C4-2B (cell line): ENCODE results near the gene CLMN.

ENCODE experiments used
- H3K27ac ChIP-seq: fragments of 450-650 bp; 2 replicates; pipeline ENCODE4 v1.5.1; 2017
- CTCF ChIP-seq: fragments of 450-650 bp; conservative IDR thresholded peaks from 2 replicates; pipeline ENCODE4 v1.5.1; 2017; ENCODE audit warnings: mild to moderate bottlenecking
- ZFX ChIP-seq: fragments of 450-650 bp; IDR thresholded peaks from 2 replicates; pipeline ENCODE4 v1.6.1; 2017

The CLMN gene

GRCh38 chr14:95218472-95219193 lies 101.1 kb downstream of the CLMN start:
- H3K27ac ChIP-seq, result no peak overlapping the region
- no peak for TF ChIP-seq CTCF
- no peak for TF ChIP-seq ZFX

- no peak for TF ChIP-seq ZFX
- TF ChIP-seq CTCF, result no peak
- H3K27ac ChIP-seq, result no peak overlapping the region
Observed at GRCh38 chr14:95218006-95218405, 101.7 kb downstream of the CLMN start.

GRCh38 chr14:95217391-95217900 lies 102.3 kb downstream of the CLMN start:
- TF ChIP-seq ZFX, result no peak
- no peak overlapping the region for H3K27ac ChIP-seq

- no peak overlapping the region for H3K27ac ChIP-seq
- no peak for TF ChIP-seq CTCF
- TF ChIP-seq ZFX, result no peak
Observed at GRCh38 chr14:95216008-95216407, 103.7 kb downstream of the CLMN start.

GRCh38 chr14:95215094-95215725 lies 104.5 kb downstream of the CLMN start:
- no peak for TF ChIP-seq ZFX
- TF ChIP-seq CTCF, result no peak
- H3K27ac ChIP-seq, result no peak overlapping the region

- no peak for TF ChIP-seq ZFX
- no peak for TF ChIP-seq CTCF
- H3K27ac ChIP-seq, result no peak overlapping the region
Observed at GRCh38 chr14:95213774-95214173, 105.9 kb downstream of the CLMN start.

- no peak overlapping the region for H3K27ac ChIP-seq
- no peak for TF ChIP-seq CTCF
- TF ChIP-seq ZFX, result no peak
Observed at GRCh38 chr14:95211721-95212504, 107.8 kb downstream of the CLMN start.
